HG02798 (cell line): Measurements from ENCODE around the gene SCAND1.
"Not testable (repeated sequence)": the region's sequence is repeated elsewhere in the genome, so short reads cannot be mapped to it uniquely, and the experiment has no call there.

ENCODE experiments used
- ATAC-seq: cut with Tn5 transposase; IDR thresholded peaks from one replicate; pipeline ENCODE4 v1.9.1; 2021; ENCODE audit warnings: mild to moderate bottlenecking; ENCODE audit not compliant: unreplicated experiment, poor library complexity

The SCAND1 gene

GRCh38 chr20:35954200-35954906 lies at the start of gene SCAND1:
SCAND1 (minus strand) TSS chr20:35954502; CDS start chr20:35954284, 218 bp downstream.
- ATAC-seq: peak; percentile 93

- no peak for ATAC-seq
These were observed 49.7 kb upstream of the SCAND1 start for GRCh38 chr20:36004045-36004444.

- ATAC-seq: no peak
These were observed 48.6 kb upstream of the SCAND1 start for GRCh38 chr20:36002855-36003254.

GRCh38 chr20:36001331-36001730 lies 47.0 kb upstream of the SCAND1 start:
- not testable (repeated sequence) for ATAC-seq

GRCh38 chr20:35996492-35996891 lies 42.2 kb upstream of the SCAND1 start:
- not testable (repeated sequence) for ATAC-seq

GRCh38 chr20:35994994-35995453 lies 40.7 kb upstream of the SCAND1 start:
- no peak for ATAC-seq

- ATAC-seq: no peak
These were observed 38.5 kb upstream of the SCAND1 start for GRCh38 chr20:35992713-35993335.

- no peak for ATAC-seq
These were observed 37.0 kb upstream of the SCAND1 start for GRCh38 chr20:35991142-35991771.

GRCh38 chr20:35988910-35989463 lies 34.7 kb upstream of the SCAND1 start:
- ATAC-seq: no peak

- ATAC-seq: no peak
These were observed 31.5 kb upstream of the SCAND1 start for GRCh38 chr20:35985806-35986205.

GRCh38 chr20:35984382-35984781 lies 30.1 kb upstream of the SCAND1 start:
- ATAC-seq: no peak

- ATAC-seq: no peak
These were observed 27.7 kb upstream of the SCAND1 start for GRCh38 chr20:35981969-35982368.

- ATAC-seq: no peak
These were observed 25.2 kb upstream of the SCAND1 start for GRCh38 chr20:35979544-35979943.

GRCh38 chr20:35978041-35978513 lies 23.8 kb upstream of the SCAND1 start:
- no peak for ATAC-seq

GRCh38 chr20:35975576-35976373 lies 21.5 kb upstream of the SCAND1 start:
- no peak for ATAC-seq

- ATAC-seq: no peak
These were observed 20.0 kb upstream of the SCAND1 start for GRCh38 chr20:35974256-35974655.

GRCh38 chr20:35972462-35972861 lies 18.2 kb upstream of the SCAND1 start:
- ATAC-seq: no peak

GRCh38 chr20:35971981-35972380 lies 17.7 kb upstream of the SCAND1 start:
- no peak for ATAC-seq

GRCh38 chr20:35968930-35969329 lies 14.6 kb upstream of the SCAND1 start:
- ATAC-seq: no peak

- no peak for ATAC-seq
These were observed 13.8 kb upstream of the SCAND1 start, which contains the start of gene CNBD2 for GRCh38 chr20:35967979-35968640. CNBD2 (plus strand) TSS chr20:35968590; CDS start chr20:35968763, 173 bp downstream.
